ENCODE data around the gene VEZF1.

- TF ChIP-seq EZH2 (IDR thresholded peaks at IDR 0.05; ENCODE audit: insufficient read depth, low read length) (no peak), CTCF (IDR thresholded peaks at IDR 0.05; ENCODE audit: insufficient read depth, low read depth, low read length) (no peak)
These were observed 39.3 kb downstream of the VEZF1 start for GRCh38 chr17:57948555-57949420.
